ENCODE data around the gene NUP85. TPM values are rescaled to one million over a fixed set of nuclear protein-coding genes. Genes with fewer than 3 reads are reported as not detected.
"Not testable (repeated sequence)": the region's sequence is repeated elsewhere in the genome, so short reads cannot be mapped to it uniquely, and the experiment has no call there.

Gene NUP85
- total RNA-seq, 1 donor from 2014 or later: 71.1 TPM

DNA sequence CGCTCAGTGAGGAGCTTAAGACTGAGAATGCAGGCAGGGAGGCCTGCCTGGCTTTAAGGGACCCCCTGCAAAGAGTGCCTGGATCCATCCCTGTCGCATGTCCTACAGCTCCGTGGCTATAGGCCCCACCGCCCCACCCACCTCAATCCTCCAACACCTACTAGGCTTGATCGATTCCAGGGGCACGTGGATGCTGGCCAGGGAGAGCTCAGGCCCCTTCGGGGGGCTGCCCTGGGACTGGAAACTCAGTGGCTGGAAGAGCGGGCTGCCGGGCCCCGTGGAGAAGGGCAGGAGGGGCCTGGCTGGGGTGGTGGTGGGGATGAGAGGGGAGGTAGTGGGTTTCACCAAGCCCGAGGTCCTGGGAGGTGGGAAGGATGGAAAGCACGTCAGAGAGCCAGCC lies 33.7 kb downstream of the NUP85 start:
- intact Hi-C loops (cut with DNase I): no loop called here
- ATAC-seq: no peak
- DNase-seq (ENCODE audit: low spot score): no peak

DNA sequence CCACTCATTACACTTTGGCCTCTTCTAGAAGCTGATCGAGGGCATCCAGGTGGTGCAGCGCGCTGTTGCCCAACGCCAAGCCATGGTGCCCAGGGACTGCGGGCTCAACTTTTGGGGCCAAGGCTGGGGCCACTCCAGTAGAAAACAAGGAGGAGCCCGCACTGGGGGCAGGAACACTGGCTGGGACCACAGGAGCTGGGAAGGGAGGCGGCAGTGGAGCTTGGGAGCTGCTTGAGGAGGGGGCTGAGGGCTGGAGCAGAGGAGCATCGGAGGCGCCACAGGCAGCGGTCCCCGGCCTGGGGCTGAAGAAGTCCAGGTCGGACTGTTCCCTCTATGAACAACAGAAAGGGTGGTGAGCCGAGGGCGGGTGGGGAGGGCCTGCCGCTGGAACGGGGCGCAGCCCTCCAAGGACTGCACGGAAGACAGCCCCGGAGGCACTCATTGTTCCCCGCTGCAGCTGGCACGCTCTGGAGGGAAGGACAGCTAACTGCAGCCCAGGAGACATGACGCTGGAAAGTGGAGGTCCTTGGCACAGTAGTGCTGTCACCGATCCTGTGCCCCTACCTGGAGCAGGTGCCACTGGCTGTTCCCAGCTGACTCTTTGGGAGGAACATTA lies 34.4 kb downstream of the NUP85 start:
- DNase-seq (ENCODE audit: low spot score): no peak
- no peak for ATAC-seq

DNA sequence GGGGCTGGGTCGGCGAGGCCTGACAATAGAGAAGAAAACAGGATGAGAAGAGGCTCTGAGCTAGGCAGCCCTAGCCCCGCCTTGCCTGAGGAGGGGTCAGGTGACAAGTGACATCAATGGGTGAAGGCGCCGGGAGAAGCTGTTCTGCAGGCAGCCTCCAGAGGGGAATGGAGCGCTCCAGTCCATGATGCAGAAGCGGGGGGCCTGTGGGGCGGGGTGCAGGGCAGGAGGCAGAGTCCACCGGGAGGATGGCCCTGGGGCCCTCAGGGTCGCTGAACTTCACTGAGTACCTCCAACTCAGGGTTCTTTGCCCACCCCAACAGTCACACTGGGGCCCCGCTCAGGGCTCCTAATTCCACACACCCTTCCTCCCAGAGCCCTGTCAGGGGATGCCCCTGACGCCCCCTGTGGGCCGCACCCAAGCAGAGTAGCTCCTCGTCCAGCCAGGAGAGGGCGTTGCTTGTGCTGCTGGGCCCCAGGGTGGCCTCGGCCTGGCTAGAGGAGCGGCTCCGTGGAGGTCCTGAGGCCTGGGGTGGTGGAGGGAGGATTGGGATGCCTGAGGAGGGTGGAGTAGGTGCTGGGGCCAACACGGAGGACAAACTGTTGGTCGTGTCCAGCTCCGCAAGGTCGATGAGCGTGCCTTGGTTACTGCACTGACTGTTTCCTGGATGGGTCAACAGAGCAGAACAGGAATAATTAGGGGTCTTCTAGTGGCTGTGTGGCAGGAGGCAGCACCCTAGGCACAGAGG lies 35.1 kb downstream of the NUP85 start:
- intact Hi-C loops (cut with DNase I): no loop called here
- ATAC-seq (peak; percentile 69), DNase-seq (ENCODE audit: low spot score) (no peak)

More for the DNA sequence above, 34.4 kb downstream of the NUP85 start:
- intact Hi-C loops (cut with DNase I): no loop called here

DNA sequence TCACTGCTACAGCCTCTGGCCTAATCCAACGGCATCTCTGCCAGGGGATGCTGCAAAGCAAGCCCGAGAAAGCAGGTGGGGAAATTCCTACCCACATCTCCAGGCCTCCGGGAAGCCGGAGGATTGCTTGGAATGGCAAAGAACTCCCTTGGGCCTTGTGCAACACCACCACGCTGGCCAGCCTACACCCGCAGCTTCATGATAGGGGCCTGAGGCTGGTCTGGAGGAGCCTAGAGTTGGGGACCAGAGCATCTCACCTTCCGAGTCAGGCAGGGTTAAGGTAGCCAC lies 35.6 kb downstream of the NUP85 start:
- ATAC-seq: peak; percentile 58
- intact Hi-C loops (cut with DNase I): no loop called here
- no peak for DNase-seq (ENCODE audit: low spot score)

DNA sequence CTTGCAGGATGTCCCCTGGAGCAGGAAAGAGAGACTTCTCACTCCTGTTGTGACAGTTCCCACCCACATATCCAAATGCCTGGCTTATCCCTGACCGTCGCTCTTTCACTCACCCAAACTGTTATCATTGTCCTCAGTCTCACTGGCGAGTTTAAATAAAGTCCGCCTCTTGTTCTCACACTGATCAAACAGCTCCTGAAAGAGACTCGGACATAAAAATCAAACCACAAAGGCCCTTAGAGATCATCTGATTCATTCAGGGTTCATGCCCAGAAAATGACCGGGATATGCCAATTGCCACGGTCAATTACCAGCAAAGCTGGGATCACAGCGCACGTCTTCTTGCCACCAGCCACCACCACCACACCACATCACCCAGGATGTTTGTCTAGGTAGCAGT lies 36.0 kb downstream of the NUP85 start:
- no peak for ATAC-seq
- intact Hi-C loops (cut with DNase I): no loop called here
- DNase-seq (ENCODE audit: low spot score): no peak

DNA sequence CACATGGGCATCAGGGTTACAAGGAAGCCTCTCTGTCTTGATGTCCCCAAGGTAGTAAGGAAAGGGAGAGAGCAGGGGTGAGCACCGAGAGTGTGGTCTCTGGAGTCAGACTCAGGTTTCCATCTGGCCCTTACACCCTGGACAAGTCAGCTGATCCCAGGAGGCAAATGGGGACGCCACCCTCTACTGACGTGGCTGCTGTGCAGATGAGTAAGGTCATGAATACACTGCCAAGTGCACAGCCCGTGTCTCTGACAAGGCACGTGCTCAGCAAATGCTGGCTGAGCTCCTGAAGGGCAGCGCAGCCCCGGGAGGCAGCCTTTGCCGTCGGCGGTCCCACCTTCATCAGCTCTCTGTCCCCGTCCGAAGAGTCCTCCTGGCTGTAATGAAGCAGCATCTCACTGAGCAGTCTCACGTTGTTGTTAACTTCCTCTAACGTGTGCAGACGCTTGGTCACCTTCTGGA lies 36.5 kb downstream of the NUP85 start:
- DNase-seq (ENCODE audit: low spot score) (no peak), ATAC-seq (peak; percentile 10)
- intact Hi-C loops (cut with DNase I): no loop called here

DNA sequence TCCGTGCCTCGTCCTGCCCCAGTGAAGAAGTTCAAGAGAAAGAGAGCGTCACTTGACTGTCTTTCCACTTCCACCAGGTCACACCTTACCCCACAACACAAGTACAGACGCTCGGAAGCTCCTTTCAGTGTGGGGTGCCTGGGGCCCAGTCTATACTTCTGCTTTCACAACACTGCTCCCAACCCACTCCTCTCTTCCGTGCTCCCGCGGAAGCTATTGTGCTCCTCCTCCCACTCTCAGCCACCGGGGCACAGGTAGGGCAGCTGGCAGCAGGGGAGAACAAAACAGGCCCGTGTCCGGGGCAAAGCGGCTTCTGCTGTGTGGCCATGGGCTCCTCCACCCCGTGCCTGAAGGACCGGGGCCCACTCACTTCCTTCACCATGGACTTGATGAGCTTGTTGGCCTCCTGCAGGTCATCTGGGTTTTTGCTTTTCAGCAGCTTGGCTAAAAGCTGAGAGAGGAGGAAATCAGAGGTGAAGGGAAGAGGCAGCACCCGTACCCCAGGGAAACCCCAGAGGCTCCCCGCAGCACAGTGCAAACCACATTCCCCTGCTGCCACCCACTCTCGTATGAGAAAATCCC lies 37.1 kb downstream of the NUP85 start:
- no peak for ATAC-seq
- intact Hi-C loops (cut with DNase I): no loop called here
- DNase-seq (ENCODE audit: low spot score): no peak

DNA sequence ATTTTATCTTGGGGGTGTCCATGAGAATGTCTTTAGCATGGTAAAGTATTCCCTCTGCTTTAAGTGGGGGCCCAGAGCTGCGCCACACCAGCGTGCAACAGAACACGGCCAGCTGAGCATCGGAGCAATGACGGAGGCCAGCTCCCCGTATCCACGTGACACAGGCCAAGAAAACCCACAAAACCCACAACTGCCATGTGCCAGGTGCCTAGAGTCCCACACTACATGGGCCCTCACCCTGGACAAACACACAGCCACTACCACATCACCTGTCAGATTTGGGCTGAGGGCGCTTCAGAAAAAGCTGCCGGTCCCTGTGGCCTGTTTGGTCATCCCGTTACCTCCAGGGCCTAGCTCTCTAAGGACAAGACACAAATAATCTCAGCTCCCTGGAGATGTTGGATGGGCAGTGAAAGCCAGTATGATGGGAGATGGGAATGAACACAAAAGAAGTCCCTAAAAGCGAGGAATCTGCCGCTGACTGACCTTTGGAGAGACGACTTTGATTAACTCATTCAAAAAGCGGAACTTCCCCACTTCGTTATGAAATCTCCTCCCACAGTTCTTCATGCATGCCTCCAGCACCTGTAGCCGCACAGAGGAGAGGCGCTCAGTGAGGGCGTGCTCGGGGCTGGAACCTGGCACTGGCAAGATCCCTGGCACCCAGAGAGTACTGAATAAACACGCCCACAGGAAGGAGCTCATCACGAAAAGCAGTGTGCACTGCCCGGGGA lies 38.8 kb downstream of the NUP85 start:
- no peak for DNase-seq (ENCODE audit: low spot score)
- ATAC-seq: no peak
- intact Hi-C loops (cut with DNase I): no loop called here

DNA sequence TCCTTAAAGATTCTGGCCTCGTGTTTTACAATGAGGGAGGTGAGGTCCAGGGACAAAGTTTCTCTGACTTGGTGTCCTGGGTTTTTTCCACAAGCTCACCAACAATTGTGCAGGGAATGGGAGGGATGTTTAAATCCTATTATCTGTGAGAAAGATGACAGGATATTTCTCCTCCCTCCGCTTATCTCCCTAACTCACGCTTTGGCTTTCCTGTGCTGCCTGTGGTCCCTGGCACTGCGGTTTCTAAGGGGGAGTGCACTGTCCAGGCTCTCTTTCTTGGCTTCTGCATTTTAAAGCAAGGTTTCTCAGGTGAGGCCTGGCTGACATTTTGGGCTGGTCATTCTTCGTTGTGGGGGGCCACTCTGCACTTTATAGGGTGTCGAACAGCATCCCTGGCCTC lies 39.5 kb downstream of the NUP85 start:
- no peak for DNase-seq (ENCODE audit: low spot score)
- intact Hi-C loops (cut with DNase I): no loop called here
- no peak for ATAC-seq

DNA sequence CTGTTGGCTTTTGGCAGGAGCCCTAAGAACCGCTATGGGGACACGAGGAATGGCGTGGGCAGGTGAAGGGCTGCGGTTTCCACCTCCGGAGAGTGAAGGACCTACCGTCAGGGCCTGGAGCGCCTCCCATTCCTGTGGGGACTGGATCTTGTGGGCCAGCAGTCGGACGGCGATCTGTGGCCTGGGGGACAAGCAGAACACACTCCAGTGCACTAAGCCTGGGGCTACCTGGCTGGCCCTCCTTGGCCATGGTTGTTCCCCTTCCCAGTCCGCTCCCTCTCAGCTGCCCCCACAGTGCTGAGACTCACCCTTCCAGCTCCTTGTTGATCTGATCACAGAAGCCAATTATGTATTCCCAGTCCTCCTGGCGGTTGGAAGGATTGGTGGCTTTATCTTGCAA lies 40.9 kb downstream of the NUP85 start:
- intact Hi-C loops (cut with DNase I): no loop called here
- ATAC-seq (no peak), DNase-seq (ENCODE audit: low spot score) (no peak)

DNA sequence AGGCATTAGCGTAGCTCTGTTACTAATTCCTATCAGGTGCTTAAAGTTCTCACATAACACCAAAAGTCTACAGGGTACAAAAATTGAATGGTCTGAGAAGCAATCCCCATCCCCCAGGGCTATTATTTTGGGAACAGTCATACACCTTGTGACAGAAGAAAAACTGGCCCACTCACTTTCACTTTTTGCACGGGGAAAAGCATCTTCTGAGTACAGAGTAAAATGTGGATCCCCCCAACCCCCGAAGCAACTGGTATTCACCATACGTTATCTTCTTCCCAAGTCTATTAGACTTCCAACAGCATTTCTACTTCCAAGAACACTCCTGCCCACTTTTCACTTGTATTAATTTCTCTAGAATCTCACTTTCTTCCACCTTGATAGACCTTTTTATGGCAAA lies 44.1 kb downstream of the NUP85 start:
- DNase-seq (ENCODE audit: low spot score): no peak
- intact Hi-C loops (cut with DNase I): no loop called here
- ATAC-seq: no peak

DNA sequence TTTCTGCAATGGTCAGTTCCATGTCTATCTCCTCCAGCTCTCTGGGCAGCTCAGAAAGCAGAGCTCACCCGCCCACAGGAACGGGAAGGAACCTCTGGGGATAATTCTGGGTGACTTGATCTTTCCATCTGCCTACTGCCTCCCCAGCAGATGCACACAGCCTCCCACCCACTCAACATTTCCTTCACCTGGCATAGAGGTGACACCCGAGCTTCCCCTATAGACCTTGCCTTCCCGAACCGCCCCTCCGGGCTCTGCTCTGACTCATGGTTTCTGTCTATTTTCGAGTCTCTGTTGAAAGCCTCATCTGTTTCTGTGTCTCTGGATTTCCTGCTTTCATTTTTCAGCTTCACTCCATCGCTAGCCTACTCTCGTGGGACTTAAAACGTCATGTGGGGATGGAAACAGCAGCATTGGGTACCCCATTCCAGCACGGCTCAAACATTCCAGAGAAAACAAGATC lies 44.6 kb downstream of the NUP85 start:
- peak; percentile 68 for ATAC-seq
- intact Hi-C loops (cut with DNase I): no loop called here
- no peak for DNase-seq (ENCODE audit: low spot score)

DNA sequence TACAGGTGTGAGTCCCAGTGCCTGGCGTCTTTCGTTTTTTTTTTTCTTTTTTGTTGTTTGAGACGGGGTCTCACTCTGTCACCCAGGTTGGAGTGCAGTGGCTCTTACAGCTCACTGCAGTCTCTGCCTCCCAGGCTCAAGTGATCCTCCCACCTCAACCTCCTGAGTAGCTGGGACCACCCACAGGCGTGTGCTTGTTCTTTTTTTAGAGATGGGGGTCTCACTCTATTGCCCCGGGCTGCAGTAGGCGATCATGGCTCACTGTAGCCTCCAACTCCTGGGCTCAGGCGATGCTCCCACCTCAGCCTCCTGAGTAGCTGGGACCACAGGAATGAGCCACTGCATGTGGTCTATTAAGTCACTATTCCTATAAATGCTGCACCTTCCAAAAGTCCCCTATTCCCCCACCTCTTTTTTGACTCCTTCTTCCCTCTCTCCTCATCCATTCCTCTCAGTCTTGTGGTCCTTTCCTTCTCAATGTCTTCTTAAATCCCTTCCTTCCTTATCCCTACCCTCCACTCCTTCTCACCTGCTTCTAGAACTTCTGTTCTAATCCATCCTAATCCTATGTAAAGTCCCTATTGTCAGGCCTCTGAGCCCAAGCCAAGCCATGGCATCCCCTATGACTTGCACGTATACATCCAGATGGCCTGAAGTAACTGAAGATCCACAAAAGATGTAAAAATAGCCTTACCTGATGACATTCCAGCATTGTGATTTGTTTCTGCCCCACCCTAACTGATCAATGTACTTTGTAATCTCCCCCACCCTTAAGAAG lies 46.7 kb downstream of the NUP85 start:
- intact Hi-C loops (cut with DNase I): no loop called here
- no peak for DNase-seq (ENCODE audit: low spot score)
- ATAC-seq: no peak

DNA sequence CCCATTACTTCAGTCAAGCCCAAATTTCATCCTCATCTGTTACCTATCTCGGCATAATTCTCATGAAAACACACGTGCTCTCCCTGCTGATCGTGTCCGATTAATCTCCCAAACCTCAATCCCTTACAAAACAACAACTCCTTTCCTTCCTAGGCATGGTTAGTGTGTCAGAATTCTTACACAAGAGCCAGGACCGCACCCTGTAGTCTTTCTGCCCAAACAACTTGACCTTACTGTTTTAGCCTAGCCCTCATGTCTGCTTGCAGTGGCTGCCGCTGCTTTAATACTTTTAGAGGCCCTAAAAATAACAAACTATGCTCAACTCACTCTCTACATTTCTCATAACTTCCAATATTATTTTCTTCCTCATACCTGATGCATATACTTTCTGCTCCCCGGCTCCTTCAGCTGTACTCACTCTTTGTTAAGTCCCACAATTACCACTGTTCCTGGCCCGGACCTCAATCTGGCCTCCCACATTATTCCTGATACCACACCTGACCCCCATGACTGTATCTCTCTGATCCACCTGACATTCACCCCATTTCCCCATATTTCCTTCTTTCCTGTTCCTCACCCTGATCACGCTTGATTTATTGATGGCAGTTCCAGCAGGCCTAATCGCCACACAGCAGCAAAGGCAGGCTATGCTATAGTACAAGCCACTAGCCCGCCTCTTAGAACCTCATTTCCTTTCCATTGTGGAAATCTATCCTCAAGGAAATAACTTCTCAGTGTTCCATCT lies 50.6 kb downstream of the NUP85 start:
- ATAC-seq; DNase-seq (ENCODE audit: low spot score); intact Hi-C loops (cut with DNase I): not testable (repeated sequence)

DNA sequence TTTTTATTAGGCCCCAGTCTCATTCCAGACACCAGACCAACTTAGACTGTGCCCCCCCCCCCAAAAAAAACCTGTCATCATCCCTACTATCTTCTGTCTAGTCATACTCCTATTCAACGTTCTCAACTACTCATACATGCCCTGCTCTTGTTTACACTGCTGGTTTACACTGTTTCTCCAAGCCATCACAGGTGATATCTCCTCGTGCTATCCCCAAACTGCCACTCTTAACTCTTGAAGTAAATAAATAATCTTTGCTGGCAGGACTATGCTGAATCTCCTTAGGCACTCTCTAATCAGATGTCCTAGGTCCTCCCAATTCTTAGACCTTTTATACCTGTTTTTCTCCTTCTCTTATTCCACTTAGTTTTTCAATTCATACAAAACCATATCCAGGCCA lies 51.7 kb downstream of the NUP85 start:
- ATAC-seq; intact Hi-C loops (cut with DNase I); DNase-seq (ENCODE audit: low spot score): not testable (repeated sequence)

DNA sequence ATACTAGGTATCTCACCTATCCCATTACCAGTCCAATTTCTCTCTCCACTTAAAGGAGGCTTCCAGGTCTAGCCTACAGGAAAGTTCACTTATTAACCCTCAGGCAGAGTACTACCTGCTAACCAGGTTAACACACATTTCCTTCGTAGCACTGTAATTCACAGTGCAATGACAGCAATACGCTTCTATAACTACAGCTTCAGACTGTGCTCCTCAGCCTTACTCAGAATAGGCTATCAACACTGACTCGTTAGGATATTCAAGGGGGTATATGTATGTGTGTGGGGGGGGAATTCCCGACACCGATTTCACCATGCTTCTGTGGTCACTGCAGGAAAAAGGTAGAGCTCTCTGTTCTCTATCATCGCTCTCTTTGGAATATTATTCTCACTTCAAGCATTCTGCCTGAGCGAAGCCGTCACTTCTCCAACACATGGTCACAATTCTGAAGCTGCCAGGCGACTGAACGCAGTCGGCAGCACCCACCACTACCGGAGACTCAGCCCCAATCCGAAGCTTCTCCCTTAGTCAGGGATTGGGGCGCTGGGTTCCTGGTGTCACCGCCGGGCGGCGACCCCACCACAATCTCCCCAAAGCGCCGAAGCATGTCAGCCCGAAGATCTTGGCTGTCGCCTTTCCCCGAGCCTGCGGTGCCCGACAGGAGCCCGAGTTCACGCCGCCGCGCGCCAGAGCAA lies 55.3 kb downstream of the NUP85 start:
- intact Hi-C loops (cut with DNase I): no loop called here
- DNase-seq (ENCODE audit: low spot score) (no peak), ATAC-seq (no peak)

DNA sequence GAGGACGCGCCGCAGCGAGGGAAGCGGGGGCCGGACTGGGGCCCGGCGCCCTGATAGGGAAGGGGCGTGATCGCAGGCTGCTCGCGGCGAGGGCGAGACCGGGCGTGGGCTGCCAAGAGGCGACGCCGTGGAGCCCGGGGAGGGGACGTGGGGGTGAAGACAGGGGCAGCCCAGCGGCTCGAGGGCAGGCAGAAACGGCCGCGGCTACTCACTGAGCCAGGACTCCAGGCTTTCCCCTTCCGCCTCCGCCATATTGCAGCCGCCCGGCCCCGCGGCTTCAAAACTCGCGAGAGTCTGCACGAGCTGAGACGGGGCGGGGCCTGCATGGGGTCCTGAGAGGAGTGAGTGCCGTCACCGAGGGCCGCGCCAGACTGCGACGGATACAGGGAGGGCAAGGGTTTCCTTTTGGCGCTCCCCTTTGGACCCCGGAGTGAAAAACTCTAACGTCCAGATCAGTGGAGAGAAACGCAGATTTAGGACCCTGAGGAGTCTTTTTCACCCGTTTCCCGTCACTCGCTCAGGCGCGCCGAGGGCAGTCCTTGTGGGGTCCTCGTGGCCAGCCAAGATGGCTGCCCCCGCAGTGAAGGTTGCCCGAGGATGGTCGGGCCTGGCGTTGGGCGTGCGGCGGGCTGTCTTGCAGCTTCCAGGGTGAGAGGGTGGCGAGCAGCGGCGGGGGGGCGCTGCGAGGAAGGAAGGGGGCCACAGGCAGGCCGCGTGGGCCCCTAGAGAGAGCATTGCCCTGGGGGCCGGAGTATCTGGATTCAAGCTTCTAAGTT lies 56.0 kb downstream of the NUP85 start, which contains the start of the genes GGA3 and MRPS7:
Gene GGA3 (minus strand): TSS at position 271 of the 776 bp plus-strand sequence. CDS start 19 bp downstream, at position 252.
Gene MRPS7 (plus strand): TSS at position 544 of the 776 bp plus-strand sequence. CDS start 22 bp downstream, at position 566.
- ATAC-seq (peak; percentile 99), DNase-seq (ENCODE audit: low spot score) (peak; percentile 98)
- intact Hi-C loops (cut with DNase I): no loop called here
